OCI-LY7 (cell line): ENCODE measurements around the gene NNAT. TPM values are rescaled to one million over a fixed set of nuclear protein-coding genes. Genes with fewer than 3 reads are reported as not detected.

ENCODE experiments used
- BruUV-seq: library from RNA; stranded (reverse); fragments of 400-500 nt; replicated peaks from 2 replicates; lab custom pipeline; 2021; lab: Mats Ljungman, UMichigan
- CTCF ChIA-PET: fragments of 300-600 bp; sonication (Branson Sonifier 250); formaldehyde crosslinking; loops from one replicate; lab custom pipeline; 2022; ENCODE audit warnings: antibody characterized with exemption; ENCODE audit not compliant: unreplicated experiment; lab: Charles Lee
- POLR2A ChIA-PET: fragments of 300-600 bp; sonication (Branson Sonifier 250); formaldehyde crosslinking; loops from one replicate; lab custom pipeline; 2022; ENCODE audit warnings: antibody characterized with exemption; lab: Charles Lee
- DNase-seq: peaks from one replicate; pipeline ENCODE4 v3.0.0-alpha.2; 2015; ENCODE audit warnings: low spot score
- H2AFZ ChIP-seq: fragments of 200-600 bp; sonication (generic), shearing (Covaris generic); 2 replicates; pipeline ENCODE4 v1.6.1; 2014; ENCODE audit warnings: mild to moderate bottlenecking, antibody characterized with exemption, low read length, moderate library complexity
- H3K27ac ChIP-seq: fragments of 200-600 bp; sonication (generic); 2 replicates; pipeline ENCODE4 v1.5.1; 2014; ENCODE audit warnings: mixed run types, low read depth, mild to moderate bottlenecking, moderate library complexity, low read length, inconsistent platforms; ENCODE audit not compliant: poor library complexity, severe bottlenecking
- H3K36me3 ChIP-seq: fragments of 200-600 bp; sonication (generic); 2 replicates; pipeline ENCODE4 v1.6.1; 2014; ENCODE audit warnings: mild to moderate bottlenecking, antibody characterized with exemption, low read length, moderate library complexity, mixed read lengths; ENCODE audit not compliant: insufficient read depth
- H3K4me1 ChIP-seq: fragments of 200-600 bp; sonication (generic); 2 replicates; pipeline ENCODE4 v1.5.1; 2014; ENCODE audit warnings: mild to moderate bottlenecking, low read length; ENCODE audit not compliant: insufficient read depth, poor library complexity, severe bottlenecking
- H3K4me2 ChIP-seq: fragments of 200-600 bp; sonication (generic); 2 replicates; pipeline ENCODE4 v1.6.1; 2014; ENCODE audit warnings: mild to moderate bottlenecking, low read length
- H3K4me3 ChIP-seq: fragments of 200-600 bp; sonication (generic); 2 replicates; pipeline ENCODE4 v1.5.1; 2014; ENCODE audit warnings: mild to moderate bottlenecking, low read depth, low read length; ENCODE audit not compliant: poor library complexity, severe bottlenecking
- H3K79me2 ChIP-seq: fragments of 200-600 bp; sonication (generic); 2 replicates; pipeline ENCODE4 v1.6.1; 2016; ENCODE audit warnings: low read depth, mild to moderate bottlenecking, low read length, moderate library complexity, mixed read lengths; ENCODE audit not compliant: insufficient read depth
- H3K9me2 ChIP-seq: fragments of 200-600 bp; sonication (generic); 2 replicates; pipeline ENCODE4 v1.6.1; 2016; ENCODE audit warnings: mild to moderate bottlenecking, low read length, mixed read lengths; ENCODE audit not compliant: insufficient read depth
- H3K9me3 ChIP-seq: fragments of 200-600 bp; sonication (generic); 2 replicates; pipeline ENCODE4 v1.6.1; 2014; ENCODE audit warnings: mild to moderate bottlenecking, mixed run types, low read length, mixed read lengths
- H4K20me1 ChIP-seq: fragments of 200-600 bp; sonication (generic); 2 replicates; pipeline ENCODE4 v1.6.1; 2014; ENCODE audit warnings: mild to moderate bottlenecking, antibody characterized with exemption, low read length, moderate library complexity, mixed read lengths; ENCODE audit not compliant: insufficient read depth
- EZH2phosphoT487 ChIP-seq: fragments of 200-600 bp; sonication (generic); IDR thresholded peaks from 2 replicates; pipeline ENCODE4 v1.6.1; 2018; ENCODE audit warnings: low read depth, borderline replicate concordance, mild to moderate bottlenecking, mixed run types, antibody characterized with exemption, low read length, moderate library complexity, mixed read lengths
- intact Hi-C: fragments of 100-400 bp; cut with micrococcal nuclease; formaldehyde crosslinking; loops from one replicate; pipeline ENCODE4 v1.10.0; 2022; ENCODE audit not compliant: unreplicated experiment
- total RNA-seq, 2 experiments: library from RNA; depleted of rRNA in 1 of 2; stranded (reverse); fragments of >200 nt in 1 of 2; shearing (Covaris generic) in 1 of 2; gene quantifications; 2 replicates each; pipeline ENCODE4 v1.2.3, GENCODE V29; 2014 to 2022
- TF ChIP-seq, protein P1 (sequence below): fragments of 200-600 bp; sonication (generic); conservative IDR thresholded peaks from 2 replicates; pipeline ENCODE4 v1.5.1; 2014; ENCODE audit warnings: mild to moderate bottlenecking, antibody characterized with exemption, low read length, moderate library complexity, mixed read lengths

The NNAT gene
- total RNA-seq, 2 experiments from 2014 or later: not detected

DNA sequence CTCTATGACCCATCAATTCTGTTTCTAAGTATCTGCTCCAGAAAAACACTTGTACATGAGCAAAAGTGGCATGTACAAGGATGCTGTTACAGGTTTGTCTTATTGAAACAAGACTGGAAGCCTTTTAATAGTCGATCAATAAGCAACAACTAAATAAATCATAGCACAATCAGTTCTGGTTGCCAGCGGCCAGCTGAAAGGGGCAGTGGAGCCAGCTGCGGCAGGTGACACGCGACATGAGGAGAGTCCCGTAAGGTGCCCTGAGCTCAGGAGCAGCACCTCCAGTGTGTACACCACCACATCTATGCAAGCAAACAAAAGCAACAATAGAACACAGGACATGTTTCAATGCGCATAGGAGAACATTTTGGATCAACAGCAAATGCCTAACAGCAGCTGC, 20.7 kb upstream of the NNAT start:
- no peak overlapping the region for H3K4me3 ChIP-seq
- no peaks in the 10 kb centered on the region for H3K79me2 ChIP-seq
- no peaks in the 10 kb centered on the region for H3K36me3 ChIP-seq
- TF ChIP-seq, protein P1, sequence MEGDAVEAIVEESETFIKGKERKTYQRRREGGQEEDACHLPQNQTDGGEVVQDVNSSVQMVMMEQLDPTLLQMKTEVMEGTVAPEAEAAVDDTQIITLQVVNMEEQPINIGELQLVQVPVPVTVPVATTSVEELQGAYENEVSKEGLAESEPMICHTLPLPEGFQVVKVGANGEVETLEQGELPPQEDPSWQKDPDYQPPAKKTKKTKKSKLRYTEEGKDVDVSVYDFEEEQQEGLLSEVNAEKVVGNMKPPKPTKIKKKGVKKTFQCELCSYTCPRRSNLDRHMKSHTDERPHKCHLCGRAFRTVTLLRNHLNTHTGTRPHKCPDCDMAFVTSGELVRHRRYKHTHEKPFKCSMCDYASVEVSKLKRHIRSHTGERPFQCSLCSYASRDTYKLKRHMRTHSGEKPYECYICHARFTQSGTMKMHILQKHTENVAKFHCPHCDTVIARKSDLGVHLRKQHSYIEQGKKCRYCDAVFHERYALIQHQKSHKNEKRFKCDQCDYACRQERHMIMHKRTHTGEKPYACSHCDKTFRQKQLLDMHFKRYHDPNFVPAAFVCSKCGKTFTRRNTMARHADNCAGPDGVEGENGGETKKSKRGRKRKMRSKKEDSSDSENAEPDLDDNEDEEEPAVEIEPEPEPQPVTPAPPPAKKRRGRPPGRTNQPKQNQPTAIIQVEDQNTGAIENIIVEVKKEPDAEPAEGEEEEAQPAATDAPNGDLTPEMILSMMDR: no peak
- no peak for TF ChIP-seq EZH2phosphoT487
- H2AFZ ChIP-seq: no peak overlapping the region
- no peaks in the 10 kb centered on the region for H3K9me3 ChIP-seq
- no peaks in the 10 kb centered on the region for H3K9me2 ChIP-seq
- no peak for DNase-seq
- H3K4me2 ChIP-seq: no peak overlapping the region
- CTCF ChIA-PET: no interaction called here
- no peak overlapping the region for H3K27ac ChIP-seq
- intact Hi-C loops: no loop called here
- BruUV-seq: no TSS peak
- H4K20me1 ChIP-seq: no peaks in the 10 kb centered on the region; the same call in 1 of the 2 replicates
- POLR2A ChIA-PET: no interaction called here
- peaks cover 9% of the 10 kb centered on the region for H3K4me1 ChIP-seq

DNA sequence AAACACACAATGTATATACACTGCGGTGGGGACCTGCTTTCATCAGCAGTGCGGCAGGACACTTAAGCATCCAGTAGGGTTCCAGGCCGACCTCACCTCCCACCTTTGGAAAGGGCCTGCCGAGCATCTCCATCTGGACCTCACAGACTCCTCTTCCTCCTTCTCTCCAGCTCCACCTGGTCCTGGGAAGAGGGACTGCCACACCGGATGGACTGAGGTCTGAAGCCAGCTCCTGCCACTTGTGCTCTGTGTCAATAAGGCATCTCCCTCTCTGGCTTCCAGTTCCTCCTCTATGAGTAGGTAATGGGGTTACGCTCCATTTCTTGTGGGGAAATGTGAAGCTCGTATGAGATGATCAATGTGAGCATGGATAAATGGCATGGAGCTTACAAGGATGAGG, 19.1 kb upstream of the NNAT start:
- Histone ChIP-seq H3K27ac (no peak overlapping the region), H3K79me2 (no peaks in the 10 kb centered on the region), H3K36me3 (no peaks in the 10 kb centered on the region), H3K4me1 (peaks cover 9% of the 10 kb centered on the region), H2AFZ (no peak overlapping the region), H3K9me3 (no peaks in the 10 kb centered on the region), H3K4me3 (no peak overlapping the region), H3K4me2 (no peak overlapping the region), H3K9me2 (no peaks in the 10 kb centered on the region), H4K20me1 (no peaks in the 10 kb centered on the region; the same call in 1 of the 2 replicates)
- POLR2A ChIA-PET: interaction anchor here (0.5 to 0.6 kb wide), 2 partner anchors 281 to 301 kb away, joined by 3 read pairs; no protein-coding TSS in a partner anchor
- TF ChIP-seq EZH2phosphoT487: no peak
- TF ChIP-seq, protein P1: no peak
- CTCF ChIA-PET: no interaction called here
- no TSS peak for BruUV-seq
- intact Hi-C loops: no loop called here
- DNase-seq: no peak

DNA sequence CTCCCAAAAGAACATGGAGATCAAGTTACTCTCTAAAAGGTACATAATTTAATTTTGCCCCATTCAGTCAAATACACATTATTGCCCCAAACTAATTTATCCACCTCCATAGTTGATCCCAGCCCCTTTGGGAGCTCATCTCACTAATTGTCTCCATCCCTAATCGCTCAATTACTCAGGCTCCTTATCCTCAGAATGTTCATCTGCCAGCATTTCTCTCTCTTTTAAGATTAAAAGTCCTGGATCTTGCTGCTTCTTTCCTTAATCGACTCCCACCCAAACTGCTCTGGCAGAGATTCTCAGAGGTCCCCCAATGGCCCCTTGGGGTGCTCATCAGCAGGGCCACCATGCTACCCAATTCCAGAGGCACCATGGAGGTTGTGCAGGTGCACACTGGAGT, 18.4 kb upstream of the NNAT start:
- Histone ChIP-seq H3K79me2 (no peaks in the 10 kb centered on the region), H3K4me2 (no peak overlapping the region), H3K9me2 (no peaks in the 10 kb centered on the region), H3K4me3 (no peak overlapping the region), H2AFZ (no peak overlapping the region), H3K4me1 (peaks cover 16% of the 10 kb centered on the region), H3K9me3 (no peaks in the 10 kb centered on the region), H3K27ac (no peak overlapping the region), H3K36me3 (no peaks in the 10 kb centered on the region), H4K20me1 (no peaks in the 10 kb centered on the region; the same call in 1 of the 2 replicates)
- intact Hi-C loops: no loop called here
- no peak for DNase-seq
- POLR2A ChIA-PET: interaction anchor here (0.6 kb wide), 1 partner anchor 302 kb away, joined by 3 read pairs; no protein-coding TSS in a partner anchor
- no peak for TF ChIP-seq EZH2phosphoT487
- TF ChIP-seq, protein P1: no peak
- no TSS peak for BruUV-seq
- CTCF ChIA-PET: no interaction called here
